ENCODE data around the gene TLK2.
"Not testable (repeated sequence)": the region's sequence is repeated elsewhere in the genome, so short reads cannot be mapped to it uniquely, and the experiment has no call there.

Gene TLK2

GRCh38 chr17:62565817-62566216, 87.2 kb downstream of the TLK2 start:
- DNase-seq, result no peak

GRCh38 chr17:62566996-62567578, 88.5 kb downstream of the TLK2 start:
- DNase-seq, result no peak

GRCh38 chr17:62572488-62572887, 93.9 kb downstream of the TLK2 start:
- DNase-seq, result no peak

- DNase-seq, result no peak
Measured at GRCh38 chr17:62572888-62573401, 94.3 kb downstream of the TLK2 start.

- DNase-seq, result no peak
Measured at GRCh38 chr17:62573480-62574117, 95.0 kb downstream of the TLK2 start.

- no peak for DNase-seq
Measured at GRCh38 chr17:62576382-62576781, 97.8 kb downstream of the TLK2 start.

- no peak for DNase-seq
Measured at GRCh38 chr17:62578757-62579487, 100.3 kb downstream of the TLK2 start.

GRCh38 chr17:62580947-62581346, 102.3 kb downstream of the TLK2 start:
- DNase-seq, result no peak

- no peak for DNase-seq
Measured at GRCh38 chr17:62581764-62582163, 103.1 kb downstream of the TLK2 start.

GRCh38 chr17:62587554-62587953, 108.9 kb downstream of the TLK2 start:
- peak; percentile 64 for DNase-seq

- peak; percentile 26 for DNase-seq
Measured at GRCh38 chr17:62588109-62588508, 109.5 kb downstream of the TLK2 start.

GRCh38 chr17:62591333-62591732, 112.7 kb downstream of the TLK2 start:
- no peak for DNase-seq

GRCh38 chr17:62591822-62592221, 113.2 kb downstream of the TLK2 start:
- not testable (repeated sequence) for DNase-seq

GRCh38 chr17:62592341-62593099, 113.9 kb downstream of the TLK2 start:
- DNase-seq, result peak; percentile 27

- DNase-seq, result no peak
Measured at GRCh38 chr17:62595484-62595883, 116.9 kb downstream of the TLK2 start.

GRCh38 chr17:62596662-62597061, 118.0 kb downstream of the TLK2 start:
- no peak for DNase-seq

GRCh38 chr17:62597150-62597549, 118.5 kb downstream of the TLK2 start:
- no peak for DNase-seq

GRCh38 chr17:62597920-62598319, 119.3 kb downstream of the TLK2 start:
- no peak for DNase-seq

GRCh38 chr17:62599964-62600657, 121.5 kb downstream of the TLK2 start:
- no peak for DNase-seq

GRCh38 chr17:62600805-62601204, 122.2 kb downstream of the TLK2 start:
- no peak for DNase-seq

GRCh38 chr17:62601471-62601870, 122.8 kb downstream of the TLK2 start:
- DNase-seq, result no peak

- not testable (repeated sequence) for DNase-seq
Measured at GRCh38 chr17:62603783-62604182, 125.2 kb downstream of the TLK2 start.

GRCh38 chr17:62605588-62605987, 127.0 kb downstream of the TLK2 start:
- no peak for DNase-seq

All from NCI-H69 (cell line).